ENCODE data around the gene MS4A4A. TPM values are rescaled to one million over a fixed set of nuclear protein-coding genes. Genes with fewer than 3 reads are reported as not detected.
"Not testable (repeated sequence)": the region's sequence is repeated elsewhere in the genome, so short reads cannot be mapped to it uniquely, and the experiment has no call there.

The MS4A4A gene
- not detected in 2 replicates for polyA plus RNA-seq (2014; cell fraction: cytosol; rRNA removed)
- polyA plus RNA-seq (2014; cell fraction: nucleus; rRNA removed): not detected in 2 replicates

GRCh38 chr11:60280412-60280811 is at the start of gene MS4A4A:
Gene MS4A4A, plus strand, starts transcription at chr11:60280666. Its CDS starts 10 bp downstream, at chr11:60280676.
- no peak for DNase-seq (ENCODE audit: low spot score)

GRCh38 chr11:60230681-60231080 is 49.8 kb upstream of the MS4A4A start:
- DNase-seq (ENCODE audit: low spot score): no peak

- no peak for DNase-seq (ENCODE audit: low spot score)
These were observed 45.1 kb upstream of the MS4A4A start for GRCh38 chr11:60235321-60235720.

GRCh38 chr11:60240662-60241061 is 39.8 kb upstream of the MS4A4A start:
- no peak for DNase-seq (ENCODE audit: low spot score)

GRCh38 chr11:60241786-60242185 is 38.7 kb upstream of the MS4A4A start:
- no peak for DNase-seq (ENCODE audit: low spot score)

GRCh38 chr11:60242740-60243239 is 37.7 kb upstream of the MS4A4A start, which contains the start of gene MS4A4E:
Gene MS4A4E, minus strand, starts transcription at chr11:60243137. Its CDS starts 13,082 bp downstream, at chr11:60230055.
- DNase-seq (ENCODE audit: low spot score): no peak

GRCh38 chr11:60251485-60252212 is 28.8 kb upstream of the MS4A4A start:
- DNase-seq (ENCODE audit: low spot score): no peak

GRCh38 chr11:60252213-60253108 is 28.0 kb upstream of the MS4A4A start:
- DNase-seq (ENCODE audit: low spot score): no peak

- DNase-seq (ENCODE audit: low spot score): no peak
These were observed 22.3 kb upstream of the MS4A4A start for GRCh38 chr11:60257956-60258722.

GRCh38 chr11:60261014-60261413 is 19.5 kb upstream of the MS4A4A start:
- DNase-seq (ENCODE audit: low spot score): no peak

GRCh38 chr11:60263402-60263801 is 17.1 kb upstream of the MS4A4A start:
- no peak for DNase-seq (ENCODE audit: low spot score)

GRCh38 chr11:60264644-60265043 is 15.8 kb upstream of the MS4A4A start:
- DNase-seq (ENCODE audit: low spot score): no peak

- DNase-seq (ENCODE audit: low spot score): peak; percentile 32
These were observed 14.9 kb upstream of the MS4A4A start for GRCh38 chr11:60265373-60266214.

- no peak for DNase-seq (ENCODE audit: low spot score)
These were observed 6.0 kb upstream of the MS4A4A start for GRCh38 chr11:60274416-60274815.

GRCh38 chr11:60281485-60281884 is 1.0 kb downstream of the MS4A4A start:
- no peak for DNase-seq (ENCODE audit: low spot score)

- DNase-seq (ENCODE audit: low spot score): no peak
These were observed 1.8 kb downstream of the MS4A4A start for GRCh38 chr11:60282286-60282685.

- DNase-seq (ENCODE audit: low spot score): not testable (repeated sequence)
These were observed 5.1 kb downstream of the MS4A4A start for GRCh38 chr11:60285411-60286126.

- DNase-seq (ENCODE audit: low spot score): no peak
These were observed 8.1 kb downstream of the MS4A4A start for GRCh38 chr11:60288531-60288930.

- DNase-seq (ENCODE audit: low spot score): no peak
These were observed 11.7 kb downstream of the MS4A4A start for GRCh38 chr11:60292145-60292544.

- DNase-seq (ENCODE audit: low spot score): no peak
These were observed 20.7 kb downstream of the MS4A4A start for GRCh38 chr11:60301178-60301577.

All from SK-N-DZ (cell line).